Hepatocyte (in vitro differentiated cells): ENCODE results near the gene CCDC138.

Experiments
- EZH2 ChIP-seq: fragments of 200-600 bp; sonication (generic); IDR thresholded peaks from 2 replicates; pipeline ENCODE4 v1.6.1; 2016; ENCODE audit warnings: antibody characterized with exemption, mild to moderate bottlenecking, borderline replicate concordance
- EZH2phosphoT487 ChIP-seq: fragments of 200-600 bp; sonication (generic); IDR thresholded peaks from one replicate; pipeline ENCODE4 v1.6.1; 2018; ENCODE audit warnings: antibody characterized with exemption, mild to moderate bottlenecking, low read depth, moderate library complexity; ENCODE audit not compliant: unreplicated experiment, severe bottlenecking
- TF ChIP-seq, protein P1 (sequence below): fragments of 200-600 bp; sonication (generic); IDR thresholded peaks from 2 replicates; pipeline ENCODE4 v1.5.1; 2016; ENCODE audit warnings: antibody characterized with exemption, mild to moderate bottlenecking; ENCODE audit not compliant: poor library complexity

DNA sequence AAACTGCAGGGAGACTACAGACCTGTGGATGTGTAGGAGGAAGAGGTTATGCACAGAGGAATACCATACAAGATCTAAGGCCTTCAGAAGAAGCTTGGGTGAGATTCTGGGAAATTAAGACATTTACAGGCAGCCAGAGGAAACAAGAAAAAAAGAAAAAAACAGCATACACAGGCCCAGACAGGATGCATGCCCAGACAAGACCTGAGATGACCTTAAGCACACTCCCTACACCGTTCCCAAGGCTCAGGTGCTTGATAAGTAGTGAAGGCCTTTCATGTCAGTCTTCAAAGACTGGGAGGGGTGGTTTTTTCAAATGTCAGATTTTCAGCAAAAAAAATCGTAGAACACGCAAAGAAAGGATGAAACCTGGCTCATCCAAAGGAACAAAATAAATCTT lies 83.0 kb downstream of the CCDC138 start:
- no peak for TF ChIP-seq EZH2phosphoT487
- TF ChIP-seq, protein P1, sequence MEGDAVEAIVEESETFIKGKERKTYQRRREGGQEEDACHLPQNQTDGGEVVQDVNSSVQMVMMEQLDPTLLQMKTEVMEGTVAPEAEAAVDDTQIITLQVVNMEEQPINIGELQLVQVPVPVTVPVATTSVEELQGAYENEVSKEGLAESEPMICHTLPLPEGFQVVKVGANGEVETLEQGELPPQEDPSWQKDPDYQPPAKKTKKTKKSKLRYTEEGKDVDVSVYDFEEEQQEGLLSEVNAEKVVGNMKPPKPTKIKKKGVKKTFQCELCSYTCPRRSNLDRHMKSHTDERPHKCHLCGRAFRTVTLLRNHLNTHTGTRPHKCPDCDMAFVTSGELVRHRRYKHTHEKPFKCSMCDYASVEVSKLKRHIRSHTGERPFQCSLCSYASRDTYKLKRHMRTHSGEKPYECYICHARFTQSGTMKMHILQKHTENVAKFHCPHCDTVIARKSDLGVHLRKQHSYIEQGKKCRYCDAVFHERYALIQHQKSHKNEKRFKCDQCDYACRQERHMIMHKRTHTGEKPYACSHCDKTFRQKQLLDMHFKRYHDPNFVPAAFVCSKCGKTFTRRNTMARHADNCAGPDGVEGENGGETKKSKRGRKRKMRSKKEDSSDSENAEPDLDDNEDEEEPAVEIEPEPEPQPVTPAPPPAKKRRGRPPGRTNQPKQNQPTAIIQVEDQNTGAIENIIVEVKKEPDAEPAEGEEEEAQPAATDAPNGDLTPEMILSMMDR, result no peak
- TF ChIP-seq EZH2, result no peak
